ENCODE measurements around the gene IAH1. TPM values are rescaled to one million over a fixed set of nuclear protein-coding genes. Genes with fewer than 3 reads are reported as not detected.
"Not testable (repeated sequence)": the region's sequence is repeated elsewhere in the genome, so short reads cannot be mapped to it uniquely, and the experiment has no call there.

IAH1 gene
- total RNA-seq, 1 donor = 66.9 TPM

GRCh38 chr2:9497017-9497416 lies 22.7 kb downstream of the IAH1 start:
- TF ChIP-seq, protein P1, sequence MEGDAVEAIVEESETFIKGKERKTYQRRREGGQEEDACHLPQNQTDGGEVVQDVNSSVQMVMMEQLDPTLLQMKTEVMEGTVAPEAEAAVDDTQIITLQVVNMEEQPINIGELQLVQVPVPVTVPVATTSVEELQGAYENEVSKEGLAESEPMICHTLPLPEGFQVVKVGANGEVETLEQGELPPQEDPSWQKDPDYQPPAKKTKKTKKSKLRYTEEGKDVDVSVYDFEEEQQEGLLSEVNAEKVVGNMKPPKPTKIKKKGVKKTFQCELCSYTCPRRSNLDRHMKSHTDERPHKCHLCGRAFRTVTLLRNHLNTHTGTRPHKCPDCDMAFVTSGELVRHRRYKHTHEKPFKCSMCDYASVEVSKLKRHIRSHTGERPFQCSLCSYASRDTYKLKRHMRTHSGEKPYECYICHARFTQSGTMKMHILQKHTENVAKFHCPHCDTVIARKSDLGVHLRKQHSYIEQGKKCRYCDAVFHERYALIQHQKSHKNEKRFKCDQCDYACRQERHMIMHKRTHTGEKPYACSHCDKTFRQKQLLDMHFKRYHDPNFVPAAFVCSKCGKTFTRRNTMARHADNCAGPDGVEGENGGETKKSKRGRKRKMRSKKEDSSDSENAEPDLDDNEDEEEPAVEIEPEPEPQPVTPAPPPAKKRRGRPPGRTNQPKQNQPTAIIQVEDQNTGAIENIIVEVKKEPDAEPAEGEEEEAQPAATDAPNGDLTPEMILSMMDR (IDR thresholded peaks at IDR 0.05; ENCODE audit: insufficient read depth, low read depth, low read length) = no peak
- no peak overlapping the region for H3K4me3 ChIP-seq (ENCODE audit: low read depth, low read length)
- no peak for DNase-seq (ENCODE audit: low read depth)

DNA sequence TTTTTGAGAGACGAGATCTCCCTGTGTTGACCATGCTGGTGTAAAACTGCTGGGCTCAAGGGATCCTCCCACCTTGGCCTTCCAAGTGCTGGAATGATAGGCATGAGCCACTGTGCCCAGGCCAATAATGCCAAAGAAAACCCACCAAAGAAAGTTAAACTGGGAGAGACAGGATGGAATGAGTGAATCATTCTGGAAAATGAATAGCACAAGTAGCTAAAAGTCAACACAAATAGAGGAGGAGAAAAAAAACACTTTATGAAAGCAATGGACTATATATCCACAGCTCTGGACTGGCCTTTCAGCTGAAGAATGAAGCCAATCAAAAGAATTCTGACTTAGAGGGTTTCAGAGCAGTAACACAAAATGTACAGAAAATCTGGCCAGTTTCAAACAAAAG lies 23.9 kb downstream of the IAH1 start:
- DNase-seq (ENCODE audit: low read depth) = no peak
- TF ChIP-seq, protein P1 (IDR thresholded peaks at IDR 0.05; ENCODE audit: insufficient read depth, low read depth, low read length) = no peak
- H3K4me3 ChIP-seq (ENCODE audit: low read depth, low read length) = no peak overlapping the region

- TF ChIP-seq, protein P1 (IDR thresholded peaks at IDR 0.05; ENCODE audit: insufficient read depth, low read depth, low read length) = no peak
- DNase-seq (ENCODE audit: low read depth) = no peak
- no peak overlapping the region for H3K4me3 ChIP-seq (ENCODE audit: low read depth, low read length)
Measured at GRCh38 chr2:9508931-9509330, 34.6 kb downstream of the IAH1 start.

DNA sequence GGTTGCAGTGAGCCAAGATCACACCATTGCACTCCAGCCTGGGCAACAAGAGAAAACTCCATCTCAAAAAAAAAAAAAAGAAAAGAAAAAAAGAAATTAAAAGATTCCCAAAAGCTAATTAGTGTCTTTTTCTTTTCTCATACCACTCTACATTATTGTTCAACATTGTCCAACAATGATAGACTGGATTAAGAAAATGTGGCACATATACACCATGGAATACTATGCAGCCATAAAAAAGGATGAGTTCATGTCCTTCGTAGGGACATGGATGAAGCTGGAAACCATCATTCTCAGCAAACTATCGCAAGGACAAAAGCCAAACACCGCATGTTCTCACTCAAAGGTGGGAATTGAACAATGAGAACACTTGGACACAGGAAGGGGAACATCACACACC lies 39.6 kb downstream of the IAH1 start:
- not testable (repeated sequence) for DNase-seq (ENCODE audit: low read depth); H3K4me3 ChIP-seq (ENCODE audit: low read depth, low read length)

GRCh38 chr2:9517118-9517782 lies 42.9 kb downstream of the IAH1 start:
- TF ChIP-seq, protein P1 (IDR thresholded peaks at IDR 0.05; ENCODE audit: insufficient read depth, low read depth, low read length) = no peak
- H3K4me3 ChIP-seq (ENCODE audit: low read depth, low read length) = no peak overlapping the region
- DNase-seq (ENCODE audit: low read depth) = no peak

DNA sequence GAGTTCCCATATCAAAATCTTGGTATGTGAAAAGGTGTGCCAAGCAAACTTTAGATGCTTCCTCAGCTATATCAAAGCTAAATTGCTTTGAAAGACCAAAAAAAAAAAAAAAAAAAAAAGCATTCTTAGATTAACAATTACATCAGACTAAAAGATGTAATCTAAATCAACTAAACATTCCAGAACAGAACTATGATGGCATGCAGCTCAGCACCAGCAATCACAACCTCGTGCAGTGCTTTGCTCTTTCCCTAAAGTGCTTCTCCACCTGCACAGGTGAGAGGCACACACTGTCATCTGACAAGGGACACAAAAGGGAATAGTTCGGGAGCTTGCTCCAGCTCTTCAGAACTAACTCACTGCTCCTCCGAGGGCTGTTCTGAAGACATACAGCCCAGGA lies 43.8 kb downstream of the IAH1 start:
- TF ChIP-seq, protein P1 (IDR thresholded peaks at IDR 0.05; ENCODE audit: insufficient read depth, low read depth, low read length) = no peak
- no peak for DNase-seq (ENCODE audit: low read depth)
- no peak overlapping the region for H3K4me3 ChIP-seq (ENCODE audit: low read depth, low read length)

- TF ChIP-seq, protein P1 (IDR thresholded peaks at IDR 0.05; ENCODE audit: insufficient read depth, low read depth, low read length) = no peak
- H3K4me3 ChIP-seq (ENCODE audit: low read depth, low read length) = no peak overlapping the region
- DNase-seq (ENCODE audit: low read depth) = no peak
Measured at GRCh38 chr2:9518780-9519179, 44.4 kb downstream of the IAH1 start.
